Natural killer cell (primary cell): ENCODE results near the gene KCNJ16. TPM values are rescaled to one million over a fixed set of nuclear protein-coding genes. Genes with fewer than 3 reads are reported as not detected.

Source experiments
- ATAC-seq, 3 donors: fragments of 150-1000 bp in 2 of 3; fragments of 200-7000 bp in 1 of 3; cut with Tn5 transposase; 1 replicate in 1 of 3; 2 replicates in 2 of 3; pipeline ENCODE4 v1.10.0; 2021; ENCODE audit warnings: mild to moderate bottlenecking in 2 of 3, moderate library complexity in 2 of 3
- DNase-seq, 2 donors: peaks; one replicate each; pipeline versions ENCODE4 v3.0.0 to v3.0.0-alpha.2; 2013 to 2021; ENCODE audit warnings: mixed read lengths in 1 of 2
- H3K27ac ChIP-seq: one replicate; pipeline ENCODE4 v1.5.1; 2013; ENCODE audit warnings: mild to moderate bottlenecking, low read length
- H3K27me3 ChIP-seq: one replicate; pipeline ENCODE4 v1.6.1; 2013; ENCODE audit warnings: low read length; ENCODE audit not compliant: control insufficient read depth, insufficient read depth
- H3K36me3 ChIP-seq: one replicate; pipeline ENCODE4 v1.6.1; 2013; ENCODE audit warnings: low read length; ENCODE audit not compliant: control insufficient read depth, insufficient read depth
- H3K4me1 ChIP-seq: one replicate; pipeline ENCODE4 v1.6.1; 2013; ENCODE audit warnings: low read length; ENCODE audit not compliant: control insufficient read depth, insufficient read depth
- H3K4me3 ChIP-seq: one replicate; pipeline ENCODE4 v1.5.1; 2013; ENCODE audit warnings: low read length
- H3K9me3 ChIP-seq: one replicate; pipeline ENCODE4 v1.6.1; 2013; ENCODE audit warnings: low read length; ENCODE audit not compliant: control insufficient read depth, insufficient read depth
- H3K27ac Mint-ChIP-seq, 2 donors: one replicate each; pipeline ENCODE4 v1.8.0; 2022; ENCODE audit warnings: mild to moderate bottlenecking in 2 of 2, mixed read lengths in 2 of 2, moderate library complexity in 1 of 2
- H3K27me3 Mint-ChIP-seq, 2 donors: one replicate each; pipeline ENCODE4 v1.8.0; 2022; ENCODE audit warnings: low read depth in 2 of 2, mixed read lengths in 2 of 2
- H3K36me3 Mint-ChIP-seq: one replicate; pipeline ENCODE4 v1.8.0; 2022; ENCODE audit warnings: mixed read lengths
- H3K4me1 Mint-ChIP-seq, 2 donors: one replicate each; pipeline ENCODE4 v1.8.0; 2022; ENCODE audit warnings: mixed read lengths in 2 of 2
- H3K4me3 Mint-ChIP-seq: one replicate; pipeline ENCODE4 v1.8.0; 2022; ENCODE audit warnings: mild to moderate bottlenecking, moderate library complexity, mixed read lengths
- H3K9me3 Mint-ChIP-seq, 2 donors: one replicate each; pipeline ENCODE4 v1.8.0; 2022; ENCODE audit warnings: mixed read lengths in 2 of 2
- WGBS: methylation state at CpG from one replicate; pipeline ENCODE4 v1.1.7; 2013; ENCODE audit warnings: missing lambda C conversion rate; ENCODE audit not compliant: insufficient coverage; 5-methylcytosine and 5-hydroxymethylcytosine counted together
- intact Hi-C: fragments of 100-400 bp; cut with micrococcal nuclease; formaldehyde crosslinking; loops from one replicate; pipeline ENCODE4 v1.14.2; 2022
- total RNA-seq, 4 donors: library from RNA; stranded (reverse); fragments of 120-200 nt in 1 of 4; gene quantifications; one replicate each; pipeline versions ENCODE4 v1.2.3 to v1.2.4, GENCODE V29; 2013 to 2022
- TF ChIP-seq, protein P1 (sequence below): fragments of 200-600 bp; IDR thresholded peaks from one replicate; pipeline ENCODE4 v1.8.0; 2022; ENCODE audit warnings: antibody characterized with exemption

Gene KCNJ16
- total RNA-seq, 3 donors from 2014 or later (not counting 1 experiment from before 2014, with no cell fraction given), result not detected

DNA sequence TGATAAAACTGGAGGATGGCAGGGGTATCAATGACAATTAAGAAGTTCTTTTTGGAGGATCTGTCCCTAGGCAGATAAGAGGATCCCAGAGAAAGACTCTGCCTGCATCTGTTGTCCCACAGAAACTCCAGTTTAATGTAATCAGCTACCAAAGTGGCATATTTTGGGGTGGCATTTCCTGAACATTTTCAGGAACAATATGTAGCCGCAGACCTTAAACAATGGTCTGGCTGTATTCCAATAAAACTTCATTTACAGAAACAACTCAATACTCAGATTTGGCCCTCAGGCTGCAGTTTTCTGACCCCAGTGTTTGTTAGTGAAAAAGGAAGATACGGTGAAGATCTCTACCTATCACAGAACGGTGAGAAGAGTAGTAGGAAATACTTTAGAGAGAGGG is 46.1 kb downstream of the KCNJ16 start:
- no peak overlapping the region for H3K27ac ChIP-seq
- H3K36me3 ChIP-seq, result no peaks in the 10 kb centered on the region
- H3K27me3 ChIP-seq, result no peaks in the 10 kb centered on the region
- TF ChIP-seq, protein P1, sequence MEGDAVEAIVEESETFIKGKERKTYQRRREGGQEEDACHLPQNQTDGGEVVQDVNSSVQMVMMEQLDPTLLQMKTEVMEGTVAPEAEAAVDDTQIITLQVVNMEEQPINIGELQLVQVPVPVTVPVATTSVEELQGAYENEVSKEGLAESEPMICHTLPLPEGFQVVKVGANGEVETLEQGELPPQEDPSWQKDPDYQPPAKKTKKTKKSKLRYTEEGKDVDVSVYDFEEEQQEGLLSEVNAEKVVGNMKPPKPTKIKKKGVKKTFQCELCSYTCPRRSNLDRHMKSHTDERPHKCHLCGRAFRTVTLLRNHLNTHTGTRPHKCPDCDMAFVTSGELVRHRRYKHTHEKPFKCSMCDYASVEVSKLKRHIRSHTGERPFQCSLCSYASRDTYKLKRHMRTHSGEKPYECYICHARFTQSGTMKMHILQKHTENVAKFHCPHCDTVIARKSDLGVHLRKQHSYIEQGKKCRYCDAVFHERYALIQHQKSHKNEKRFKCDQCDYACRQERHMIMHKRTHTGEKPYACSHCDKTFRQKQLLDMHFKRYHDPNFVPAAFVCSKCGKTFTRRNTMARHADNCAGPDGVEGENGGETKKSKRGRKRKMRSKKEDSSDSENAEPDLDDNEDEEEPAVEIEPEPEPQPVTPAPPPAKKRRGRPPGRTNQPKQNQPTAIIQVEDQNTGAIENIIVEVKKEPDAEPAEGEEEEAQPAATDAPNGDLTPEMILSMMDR, result no peak
- Mint-ChIP-seq H3K36me3 (no peaks in the 10 kb centered on the region), H3K27ac (no peak overlapping the region), H3K27me3 (no peaks in the 10 kb centered on the region), H3K4me1 (no peaks in the 10 kb centered on the region), H3K4me3 (no peak overlapping the region), H3K9me3 (peaks cover 4 to 7% of the 10 kb centered on the region in 2 donors)
- no peak overlapping the region for H3K4me3 ChIP-seq
- DNase-seq (no peak), ATAC-seq (no peak)
- H3K9me3 ChIP-seq, result no peaks in the 10 kb centered on the region
- no peaks in the 10 kb centered on the region for H3K4me1 ChIP-seq
- intact Hi-C loops, result no loop called here
- 15% methylated on average over 2 of the region's 3 CpGs for WGBS

GRCh38 chr17:70123193-70123592 is 48.2 kb downstream of the KCNJ16 start:
- Mint-ChIP-seq H3K4me1 (no peaks in the 10 kb centered on the region), H3K4me3 (no peak overlapping the region)
- no peak overlapping the region for H3K4me3 ChIP-seq

GRCh38 chr17:70124723-70125122 is 49.7 kb downstream of the KCNJ16 start:
- H3K4me1 Mint-ChIP-seq, result no peaks in the 10 kb centered on the region
- intact Hi-C loops, result no loop called here
- ATAC-seq (no peak), DNase-seq (no peak)
- no peak overlapping the region for H3K27ac ChIP-seq
- no peaks in the 10 kb centered on the region for H3K36me3 ChIP-seq
- no peaks in the 10 kb centered on the region for H3K27me3 Mint-ChIP-seq
- no peak overlapping the region for H3K4me3 ChIP-seq
- no peaks in the 10 kb centered on the region for H3K9me3 ChIP-seq
- TF ChIP-seq, protein P1, result no peak
- no peaks in the 10 kb centered on the region for H3K4me1 ChIP-seq
- WGBS, result 57% methylated on average over 2 of the region's 3 CpGs
- peaks cover 4 to 7% of the 10 kb centered on the region in 2 donors for H3K9me3 Mint-ChIP-seq
- no peak overlapping the region for H3K4me3 Mint-ChIP-seq
- no peaks in the 10 kb centered on the region for H3K27me3 ChIP-seq
- no peaks in the 10 kb centered on the region for H3K36me3 Mint-ChIP-seq
- no peak overlapping the region for H3K27ac Mint-ChIP-seq

More at GRCh38 chr17:70123193-70123592, 48.2 kb downstream of the KCNJ16 start:
- ATAC-seq (no peak), DNase-seq (no peak)
- Mint-ChIP-seq H3K36me3 (no peaks in the 10 kb centered on the region), H3K27ac (no peak overlapping the region), H3K9me3 (peaks cover 4 to 7% of the 10 kb centered on the region in 2 donors), H3K27me3 (no peaks in the 10 kb centered on the region)
- intact Hi-C loops, result no loop called here
- Histone ChIP-seq H3K27me3 (no peaks in the 10 kb centered on the region), H3K9me3 (no peaks in the 10 kb centered on the region), H3K4me1 (no peaks in the 10 kb centered on the region), H3K27ac (no peak overlapping the region), H3K36me3 (no peaks in the 10 kb centered on the region)
- TF ChIP-seq, protein P1, result no peak
- 13% methylated on average over 1 of the region's 2 CpGs for WGBS

- 90% methylated on average over 6 of the region's 6 CpGs for WGBS
- H3K4me1 Mint-ChIP-seq, result no peaks in the 10 kb centered on the region
- H3K9me3 Mint-ChIP-seq, result no peaks in the 10 kb centered on the region
- intact Hi-C loops, result no loop called here
- H3K4me1 ChIP-seq, result no peaks in the 10 kb centered on the region
- no peak overlapping the region for H3K27ac Mint-ChIP-seq
- H3K4me3 Mint-ChIP-seq, result no peak overlapping the region
- no peaks in the 10 kb centered on the region for H3K9me3 ChIP-seq
- DNase-seq (no peak), ATAC-seq (no peak)
- H3K27ac ChIP-seq, result no peak overlapping the region
- TF ChIP-seq, protein P1, result no peak
- H3K4me3 ChIP-seq, result no peak overlapping the region
- no peaks in the 10 kb centered on the region for H3K36me3 ChIP-seq
- no peaks in the 10 kb centered on the region for H3K36me3 Mint-ChIP-seq
- no peaks in the 10 kb centered on the region for H3K27me3 ChIP-seq
- no peaks in the 10 kb centered on the region for H3K27me3 Mint-ChIP-seq
These were observed 52.3 kb downstream of the KCNJ16 start for GRCh38 chr17:70127221-70127873.
